Measurements from ENCODE around the gene TBX1. TPM values are rescaled to one million over a fixed set of nuclear protein-coding genes. Genes with fewer than 3 reads are reported as not detected.

The TBX1 gene
- total RNA-seq, 4 donors from 2014 or later, result 1.0 to 23.2 (median 5.8) TPM

DNA sequence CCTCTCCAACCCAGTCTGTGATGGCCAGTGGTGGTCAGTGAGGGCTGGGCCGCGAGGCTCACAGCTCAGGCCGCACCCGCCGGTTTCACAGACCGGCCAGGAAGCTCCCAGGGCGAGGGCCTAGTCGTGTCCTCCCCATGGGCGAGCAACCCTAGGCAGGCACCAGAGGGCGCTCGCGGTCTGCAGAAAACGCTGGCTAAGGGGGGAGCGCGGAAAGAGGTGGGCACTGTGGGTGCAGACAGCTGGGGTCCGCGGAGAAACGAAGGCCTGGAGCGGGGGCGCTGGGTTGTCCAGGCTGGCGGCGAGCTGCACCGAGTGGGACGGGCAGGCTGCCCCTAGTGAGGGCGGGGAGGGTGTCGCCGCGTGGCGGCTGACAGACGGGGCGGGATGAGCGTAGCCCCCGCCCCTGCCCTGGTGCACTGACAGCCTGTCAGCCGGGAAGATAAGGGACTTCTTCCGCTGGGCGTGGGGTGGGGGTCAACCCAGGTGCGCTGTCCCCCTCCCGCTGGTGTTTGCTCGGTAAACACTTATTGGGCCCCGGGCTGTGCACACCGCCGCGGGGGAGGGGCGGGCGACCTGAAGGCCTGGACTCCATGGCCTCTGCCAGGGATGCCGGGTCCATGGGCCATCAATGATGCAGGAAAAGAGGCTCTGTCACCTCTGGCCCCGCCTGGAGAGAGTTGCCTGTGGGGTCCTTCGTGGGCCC, 29.8 kb upstream of the TBX1 start:
- TF ChIP-seq, protein P1, sequence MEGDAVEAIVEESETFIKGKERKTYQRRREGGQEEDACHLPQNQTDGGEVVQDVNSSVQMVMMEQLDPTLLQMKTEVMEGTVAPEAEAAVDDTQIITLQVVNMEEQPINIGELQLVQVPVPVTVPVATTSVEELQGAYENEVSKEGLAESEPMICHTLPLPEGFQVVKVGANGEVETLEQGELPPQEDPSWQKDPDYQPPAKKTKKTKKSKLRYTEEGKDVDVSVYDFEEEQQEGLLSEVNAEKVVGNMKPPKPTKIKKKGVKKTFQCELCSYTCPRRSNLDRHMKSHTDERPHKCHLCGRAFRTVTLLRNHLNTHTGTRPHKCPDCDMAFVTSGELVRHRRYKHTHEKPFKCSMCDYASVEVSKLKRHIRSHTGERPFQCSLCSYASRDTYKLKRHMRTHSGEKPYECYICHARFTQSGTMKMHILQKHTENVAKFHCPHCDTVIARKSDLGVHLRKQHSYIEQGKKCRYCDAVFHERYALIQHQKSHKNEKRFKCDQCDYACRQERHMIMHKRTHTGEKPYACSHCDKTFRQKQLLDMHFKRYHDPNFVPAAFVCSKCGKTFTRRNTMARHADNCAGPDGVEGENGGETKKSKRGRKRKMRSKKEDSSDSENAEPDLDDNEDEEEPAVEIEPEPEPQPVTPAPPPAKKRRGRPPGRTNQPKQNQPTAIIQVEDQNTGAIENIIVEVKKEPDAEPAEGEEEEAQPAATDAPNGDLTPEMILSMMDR (IDR thresholded peaks at IDR 0.05), result peak; percentile 93 to 99 (median 96)
- peak in 1 of 2 donors; percentile 36 for TF ChIP-seq POLR2A (IDR thresholded peaks at IDR 0.05)
- no peak overlapping the region for H3K27ac ChIP-seq
- no peaks in the 10 kb centered on the region for H3K9me3 ChIP-seq
- H3K27me3 ChIP-seq, result no peaks in the 10 kb centered on the region
- peak; percentile 81 to 87 for DNase-seq
- intact Hi-C loops (cut with DNase I; ENCODE audit: low total_unique reads), result loop anchor here (2.0 kb wide), 1 partner anchor 180 kb away; no protein-coding TSS in a partner anchor
- H3K36me3 ChIP-seq, result no peaks in the 10 kb centered on the region
- H3K4me3 ChIP-seq, result peak overlapping the region in 1 of 2 donors; percentile 21
- no peaks in the 10 kb centered on the region for H3K4me1 ChIP-seq

DNA sequence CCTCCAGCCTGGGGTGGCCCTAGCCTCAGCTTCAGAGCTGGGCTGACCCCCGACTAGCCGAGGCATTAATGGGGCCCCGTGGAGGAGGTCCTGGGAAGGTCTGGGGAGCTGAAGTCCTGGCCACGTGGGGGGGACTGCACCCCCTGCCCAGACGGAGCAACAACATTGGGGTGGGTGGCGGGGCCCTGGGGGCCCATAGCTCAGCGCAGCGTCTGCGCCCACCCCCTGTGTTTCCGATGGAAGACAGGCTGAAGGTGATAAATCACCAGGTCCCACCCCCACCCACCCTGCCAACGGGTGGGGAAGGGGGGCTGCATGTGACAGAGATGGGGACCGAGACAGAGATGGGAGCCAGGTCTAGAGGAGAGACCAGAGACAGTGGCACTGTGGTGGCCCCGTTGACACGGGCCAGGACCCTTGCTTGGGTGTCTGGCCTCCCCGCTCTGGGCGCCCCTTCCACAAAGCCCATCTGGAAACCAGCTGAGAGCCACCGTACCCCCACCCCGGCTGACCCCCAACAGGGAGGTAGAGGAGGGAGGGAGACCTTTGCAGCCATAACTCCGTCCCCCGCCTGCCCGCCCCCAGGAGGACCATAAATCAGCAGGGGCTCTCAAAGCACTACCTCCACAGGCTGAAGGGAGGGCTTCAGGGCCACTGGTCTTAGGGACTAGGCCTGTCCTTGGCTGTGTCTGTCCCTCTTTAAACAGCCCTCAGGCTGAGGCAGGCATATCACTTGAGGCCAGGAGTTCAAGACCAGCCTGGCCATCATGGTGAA, 29.0 kb upstream of the TBX1 start:
- Histone ChIP-seq H3K27me3 (no peaks in the 10 kb centered on the region), H3K27ac (no peak overlapping the region), H3K9me3 (no peaks in the 10 kb centered on the region), H3K4me3 (no peak overlapping the region), H3K4me1 (no peaks in the 10 kb centered on the region), H3K36me3 (no peaks in the 10 kb centered on the region)
- no peak for DNase-seq
- intact Hi-C loops (cut with DNase I; ENCODE audit: low total_unique reads), result loop anchor here (2.0 kb wide), 1 partner anchor 179 kb away; no protein-coding TSS in a partner anchor
- no peak for TF ChIP-seq POLR2A (IDR thresholded peaks at IDR 0.05)
- TF ChIP-seq, protein P1 (IDR thresholded peaks at IDR 0.05), result no peak

DNA sequence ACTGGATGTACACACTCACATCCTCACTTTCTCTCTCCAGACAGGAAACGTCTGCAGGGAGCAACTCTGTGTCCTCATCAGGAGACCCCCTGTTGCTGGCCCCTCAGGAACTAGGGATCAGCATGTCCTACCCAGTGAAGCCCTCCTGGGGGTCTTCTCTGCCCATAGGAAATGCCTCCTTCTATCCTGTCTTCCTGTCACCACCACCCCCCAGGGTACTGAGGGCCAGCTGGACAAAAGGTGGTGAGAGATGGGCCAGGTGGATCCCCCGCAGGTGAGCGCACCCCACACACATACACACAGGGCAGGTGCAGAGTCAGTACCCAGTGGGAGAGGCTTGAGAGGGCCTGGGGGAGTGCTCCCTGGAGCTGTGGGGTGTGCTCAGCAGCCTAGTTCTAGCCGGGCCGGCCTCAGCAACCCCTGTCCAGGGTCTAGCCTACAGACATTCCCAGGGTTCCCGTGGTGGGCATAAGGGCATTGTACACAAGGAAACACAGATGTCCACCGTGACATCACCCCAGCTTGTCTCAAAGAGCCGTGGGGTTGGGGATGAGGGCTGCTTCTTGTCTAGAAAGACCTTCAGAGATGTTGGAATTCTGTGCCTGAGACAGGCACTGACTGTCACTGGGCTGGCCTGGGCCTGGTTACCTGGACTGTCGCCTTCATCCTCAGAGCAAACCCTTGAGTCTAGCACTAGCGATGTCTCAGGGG, 28.0 kb upstream of the TBX1 start:
- TF ChIP-seq, protein P1 (IDR thresholded peaks at IDR 0.05), result no peak
- no peak for TF ChIP-seq POLR2A (IDR thresholded peaks at IDR 0.05)
- intact Hi-C loops (cut with DNase I; ENCODE audit: low total_unique reads), result no loop called here

DNA sequence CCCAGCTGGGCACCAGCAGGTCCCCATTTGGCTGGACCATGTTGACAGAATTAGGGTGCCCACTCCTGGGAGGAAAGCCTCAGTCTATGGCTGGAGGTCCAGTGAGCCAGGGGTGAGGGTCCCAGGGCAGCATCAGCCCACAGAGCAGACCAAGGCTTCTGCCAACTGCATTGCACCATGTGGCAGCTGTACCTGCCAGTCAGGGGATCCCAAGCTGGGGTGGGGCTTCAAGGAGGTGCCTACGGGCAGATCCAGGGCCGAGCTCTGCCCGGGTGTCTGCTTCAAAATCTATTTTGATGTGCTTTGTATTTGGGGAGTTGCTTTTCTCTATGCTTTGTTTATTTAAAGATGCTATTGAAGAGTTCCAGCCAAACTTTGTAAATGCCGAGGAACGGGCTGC, 26.8 kb upstream of the TBX1 start:
- intact Hi-C loops (cut with DNase I; ENCODE audit: low total_unique reads), result no loop called here
- Histone ChIP-seq H3K4me3 (no peak overlapping the region), H3K4me1 (no peaks in the 10 kb centered on the region), H3K9me3 (no peaks in the 10 kb centered on the region), H3K36me3 (no peaks in the 10 kb centered on the region), H3K27me3 (no peaks in the 10 kb centered on the region), H3K27ac (no peak overlapping the region)
- no peak for DNase-seq
- TF ChIP-seq POLR2A (IDR thresholded peaks at IDR 0.05), result no peak
- TF ChIP-seq, protein P1 (IDR thresholded peaks at IDR 0.05), result no peak

More for the DNA sequence above, 28.0 kb upstream of the TBX1 start:
- DNase-seq, result no peak
- Histone ChIP-seq H3K9me3 (no peaks in the 10 kb centered on the region), H3K4me3 (no peak overlapping the region), H3K27me3 (no peaks in the 10 kb centered on the region), H3K4me1 (no peaks in the 10 kb centered on the region), H3K27ac (no peak overlapping the region), H3K36me3 (no peaks in the 10 kb centered on the region)

Measured in uterus (tissue), 4 donors.